Nephron progenitor cell (in vitro differentiated cells): Measurements from ENCODE around the gene KMT2B.

Experiments
- DNase-seq: peaks from one replicate; pipeline ENCODE4 v3.0.0; 2021
- H3K27ac Mint-ChIP-seq: 2 replicates; pipeline ENCODE4 v1.8.0; 2021; ENCODE audit warnings: mild to moderate bottlenecking, moderate library complexity, mixed read lengths
- H3K27me3 Mint-ChIP-seq: 2 replicates; pipeline ENCODE4 v1.8.0; 2021; ENCODE audit warnings: mild to moderate bottlenecking, low read depth, mixed read lengths; ENCODE audit not compliant: poor library complexity
- H3K36me3 Mint-ChIP-seq: 2 replicates; pipeline ENCODE4 v1.8.0; 2021; ENCODE audit warnings: low read depth, mixed read lengths
- H3K4me1 Mint-ChIP-seq: 2 replicates; pipeline ENCODE4 v1.8.0; 2021; ENCODE audit warnings: mixed read lengths
- H3K4me3 Mint-ChIP-seq: 2 replicates; pipeline ENCODE4 v1.8.0; 2021; ENCODE audit warnings: mild to moderate bottlenecking, moderate library complexity, mixed read lengths
- H3K9me3 Mint-ChIP-seq: 2 replicates; pipeline ENCODE4 v1.8.0; 2021; ENCODE audit warnings: mild to moderate bottlenecking, moderate library complexity, mixed read lengths
- TF ChIP-seq, protein P1 (sequence below): fragments of 200-600 bp; sonication (generic); IDR thresholded peaks from 2 replicates; pipeline ENCODE4 v1.5.0; 2021; ENCODE audit warnings: antibody characterized with exemption

Gene KMT2B

GRCh38 chr19:35780058-35780457 is 62.3 kb downstream of the KMT2B start:
- Mint-ChIP-seq H3K27ac (no peak overlapping the region), H3K4me3 (no peak overlapping the region), H3K36me3 (peaks cover 24% of the 10 kb centered on the region), H3K4me1 (peaks cover 36% of the 10 kb centered on the region), H3K9me3 (no peaks in the 10 kb centered on the region), H3K27me3 (peaks cover 18% of the 10 kb centered on the region)
- DNase-seq = no peak
- TF ChIP-seq, protein P1, sequence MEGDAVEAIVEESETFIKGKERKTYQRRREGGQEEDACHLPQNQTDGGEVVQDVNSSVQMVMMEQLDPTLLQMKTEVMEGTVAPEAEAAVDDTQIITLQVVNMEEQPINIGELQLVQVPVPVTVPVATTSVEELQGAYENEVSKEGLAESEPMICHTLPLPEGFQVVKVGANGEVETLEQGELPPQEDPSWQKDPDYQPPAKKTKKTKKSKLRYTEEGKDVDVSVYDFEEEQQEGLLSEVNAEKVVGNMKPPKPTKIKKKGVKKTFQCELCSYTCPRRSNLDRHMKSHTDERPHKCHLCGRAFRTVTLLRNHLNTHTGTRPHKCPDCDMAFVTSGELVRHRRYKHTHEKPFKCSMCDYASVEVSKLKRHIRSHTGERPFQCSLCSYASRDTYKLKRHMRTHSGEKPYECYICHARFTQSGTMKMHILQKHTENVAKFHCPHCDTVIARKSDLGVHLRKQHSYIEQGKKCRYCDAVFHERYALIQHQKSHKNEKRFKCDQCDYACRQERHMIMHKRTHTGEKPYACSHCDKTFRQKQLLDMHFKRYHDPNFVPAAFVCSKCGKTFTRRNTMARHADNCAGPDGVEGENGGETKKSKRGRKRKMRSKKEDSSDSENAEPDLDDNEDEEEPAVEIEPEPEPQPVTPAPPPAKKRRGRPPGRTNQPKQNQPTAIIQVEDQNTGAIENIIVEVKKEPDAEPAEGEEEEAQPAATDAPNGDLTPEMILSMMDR = no peak

DNA sequence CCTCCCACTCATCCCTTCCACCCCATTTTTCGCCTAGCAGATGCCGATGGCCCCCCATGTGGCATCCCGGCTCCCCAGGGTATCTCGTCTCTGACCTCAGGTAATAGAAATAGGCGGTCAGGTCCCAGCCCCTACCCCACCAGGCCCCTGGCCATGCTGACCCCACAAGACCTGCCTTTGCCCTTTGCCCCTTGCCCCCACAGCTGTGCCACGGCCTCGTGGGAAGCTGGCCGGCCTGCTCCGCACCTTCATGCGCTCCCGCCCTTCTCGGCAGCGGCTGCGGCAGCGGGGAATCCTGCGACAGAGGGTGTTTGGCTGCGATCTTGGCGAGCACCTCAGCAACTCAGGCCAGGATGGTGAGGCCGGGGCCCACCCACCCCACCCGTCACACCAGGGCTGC is 62.9 kb downstream of the KMT2B start:
- Mint-ChIP-seq H3K36me3 (peaks cover 27% of the 10 kb centered on the region), H3K9me3 (no peaks in the 10 kb centered on the region), H3K27me3 (peaks cover 18% of the 10 kb centered on the region), H3K27ac (no peak overlapping the region), H3K4me3 (no peak overlapping the region), H3K4me1 (peaks cover 34% of the 10 kb centered on the region)
- no peak for DNase-seq
- TF ChIP-seq, protein P1 = no peak

DNA sequence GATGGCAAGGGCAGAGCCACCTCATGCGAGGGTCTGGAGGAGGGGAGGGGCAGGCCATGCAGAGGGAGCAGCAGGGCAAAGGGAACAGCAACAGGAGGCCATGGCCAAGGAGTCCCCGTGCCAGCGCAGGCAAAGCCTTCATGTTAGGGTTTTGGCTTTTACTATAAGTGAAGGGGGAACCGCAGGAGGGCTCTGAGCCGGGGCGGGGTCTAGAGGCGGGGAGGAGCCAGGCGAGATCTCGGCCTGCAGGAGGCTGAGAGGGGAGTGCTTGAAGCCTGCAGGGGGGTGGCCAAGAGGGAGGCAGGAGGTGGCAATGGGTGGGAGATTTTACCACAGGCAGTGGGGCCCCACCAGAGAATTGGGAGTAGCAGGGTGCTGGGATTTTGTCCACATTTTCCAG is 63.8 kb downstream of the KMT2B start:
- Mint-ChIP-seq H3K9me3 (no peaks in the 10 kb centered on the region), H3K27me3 (peaks cover 18% of the 10 kb centered on the region), H3K36me3 (peaks cover 28% of the 10 kb centered on the region), H3K4me3 (no peak overlapping the region), H3K27ac (no peak overlapping the region), H3K4me1 (peaks cover 27% of the 10 kb centered on the region)
- DNase-seq = no peak
- TF ChIP-seq, protein P1 = no peak

DNA sequence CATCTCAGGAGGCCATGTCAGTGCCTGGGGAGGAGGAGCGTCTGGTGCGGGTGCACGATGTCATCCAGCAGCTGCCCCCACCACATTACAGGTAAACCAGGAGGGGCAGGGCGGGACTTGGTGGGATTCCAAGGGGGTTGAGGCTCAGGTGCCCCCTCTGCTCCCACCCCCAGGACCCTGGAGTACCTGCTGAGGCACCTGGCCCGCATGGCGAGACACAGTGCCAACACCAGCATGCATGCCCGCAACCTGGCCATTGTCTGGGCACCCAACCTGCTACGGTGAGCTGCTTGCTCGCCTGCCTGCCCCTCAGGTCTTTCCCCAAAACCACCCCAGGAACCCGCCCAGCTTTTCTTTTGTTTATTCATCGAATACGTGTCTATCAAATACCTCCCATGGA is 64.8 kb downstream of the KMT2B start:
- peaks cover 28% of the 10 kb centered on the region for H3K36me3 Mint-ChIP-seq
- H3K4me3 Mint-ChIP-seq = no peak overlapping the region
- no peaks in the 10 kb centered on the region for H3K9me3 Mint-ChIP-seq
- H3K4me1 Mint-ChIP-seq = peaks cover 18% of the 10 kb centered on the region
- DNase-seq = no peak
- H3K27ac Mint-ChIP-seq = no peak overlapping the region
- TF ChIP-seq, protein P1 = no peak
- H3K27me3 Mint-ChIP-seq = peaks cover 18% of the 10 kb centered on the region

GRCh38 chr19:35783469-35784434 is 65.9 kb downstream of the KMT2B start:
- TF ChIP-seq, protein P1 = no peak
- Mint-ChIP-seq H3K4me1 (peaks cover 13% of the 10 kb centered on the region), H3K27ac (no peak overlapping the region), H3K4me3 (peak overlapping the region; percentile 26), H3K27me3 (peaks cover 12% of the 10 kb centered on the region), H3K9me3 (no peaks in the 10 kb centered on the region), H3K36me3 (peaks cover 28% of the 10 kb centered on the region)
- DNase-seq = peak; percentile 29
